Sigmoid colon (tissue), 7 donors: Measurements from ENCODE around the gene DHRS7B. TPM values are rescaled to one million over a fixed set of nuclear protein-coding genes. Genes with fewer than 3 reads are reported as not detected.

Experiments used
- DNase-seq: peaks from one replicate; pipeline ENCODE4 v3.0.0-alpha.2; 2019
- H3K27ac ChIP-seq, 4 donors: fragments of 200-600 bp; sonication (generic); one replicate each; pipeline ENCODE4 v1.5.1; 2016 to 2019; ENCODE audit warnings: mild to moderate bottlenecking in 1 of 4
- H3K27me3 ChIP-seq, 3 donors: fragments of 200-600 bp; sonication (generic); one replicate each; pipeline ENCODE4 v1.5.1; 2019; ENCODE audit warnings: mild to moderate bottlenecking in 1 of 3
- H3K36me3 ChIP-seq, 4 donors: fragments of 200-600 bp; sonication (generic); one replicate each; pipeline ENCODE4 v1.5.1; 2016 to 2019
- H3K4me1 ChIP-seq, 4 donors: fragments of 200-600 bp; sonication (generic); one replicate each; pipeline ENCODE4 v1.5.1; 2017 to 2019
- H3K4me3 ChIP-seq, 4 donors: fragments of 200-600 bp; sonication (generic); one replicate each; pipeline ENCODE4 v1.5.1; 2017 to 2019; ENCODE audit warnings: mild to moderate bottlenecking in 2 of 4, moderate library complexity in 1 of 4
- H3K9me3 ChIP-seq, 4 donors: fragments of 200-600 bp in 3 of 4; sonication (generic) in 3 of 4; one replicate each; pipeline versions ENCODE4 v1.5.1 to v1.6.1; 2013 to 2019
- EP300 ChIP-seq, 4 donors: sonication (generic); formaldehyde crosslinking; IDR thresholded peaks; one replicate each; pipeline ENCODE4 v1.6.1; 2017; ENCODE audit warnings: antibody characterized with exemption in 4 of 4
- POLR2A ChIP-seq, 2 donors: fragments of 450-650 bp; IDR thresholded peaks; one replicate each; pipeline ENCODE4 v1.6.1; 2016; ENCODE audit warnings: antibody characterized with exemption in 2 of 2, mild to moderate bottlenecking in 2 of 2, moderate library complexity in 2 of 2
- POLR2AphosphoS5 ChIP-seq, 4 donors: sonication (generic); formaldehyde crosslinking; IDR thresholded peaks; one replicate each; pipeline ENCODE4 v1.6.1; 2017; ENCODE audit warnings: antibody characterized with exemption in 4 of 4
- WGBS, 2 donors: extraction: QIAGEN DNeasy Blood & Tissue Kit; methylation state at CpG; one replicate each; pipeline ENCODE4 v1.1.7; 2013; 5-methylcytosine and 5-hydroxymethylcytosine counted together
- intact Hi-C: fragments of 100-400 bp; cut with DNase I; formaldehyde crosslinking; loops from one replicate; pipeline ENCODE4 v1.15.1; 2023
- polyA plus RNA-seq, 3 donors: library from polyadenylated mRNA; stranded (reverse); fragments of 200-250 nt; gene quantifications; one replicate each; pipeline ENCODE4 v1.2.3, GENCODE V29; 2013
- total RNA-seq, 4 donors: library from RNA; depleted of rRNA; stranded (reverse); fragments of >200 nt; gene quantifications; one replicate each; pipeline ENCODE4 v1.1.0, GENCODE V29; 2016
- TF ChIP-seq, protein P1 (sequence below), 4 experiments: fragments of 450-650 bp in 3 of 4; fragments of 200-600 bp in 1 of 4; IDR thresholded peaks; one replicate each; pipeline ENCODE4 v1.5.1; 2016 to 2019; ENCODE audit warnings: antibody characterized with exemption in 4 of 4, mild to moderate bottlenecking in 3 of 4, moderate library complexity in 2 of 4
- donor health status: healthy with polysubstance abuse.
- donor health status: Bipolar disorder and iron deficiency.
- donor health status: healthy.

Gene DHRS7B
- total and polyA plus RNA-seq, 7 donors = 8.3 to 31.9 (median 23.2) TPM

DNA sequence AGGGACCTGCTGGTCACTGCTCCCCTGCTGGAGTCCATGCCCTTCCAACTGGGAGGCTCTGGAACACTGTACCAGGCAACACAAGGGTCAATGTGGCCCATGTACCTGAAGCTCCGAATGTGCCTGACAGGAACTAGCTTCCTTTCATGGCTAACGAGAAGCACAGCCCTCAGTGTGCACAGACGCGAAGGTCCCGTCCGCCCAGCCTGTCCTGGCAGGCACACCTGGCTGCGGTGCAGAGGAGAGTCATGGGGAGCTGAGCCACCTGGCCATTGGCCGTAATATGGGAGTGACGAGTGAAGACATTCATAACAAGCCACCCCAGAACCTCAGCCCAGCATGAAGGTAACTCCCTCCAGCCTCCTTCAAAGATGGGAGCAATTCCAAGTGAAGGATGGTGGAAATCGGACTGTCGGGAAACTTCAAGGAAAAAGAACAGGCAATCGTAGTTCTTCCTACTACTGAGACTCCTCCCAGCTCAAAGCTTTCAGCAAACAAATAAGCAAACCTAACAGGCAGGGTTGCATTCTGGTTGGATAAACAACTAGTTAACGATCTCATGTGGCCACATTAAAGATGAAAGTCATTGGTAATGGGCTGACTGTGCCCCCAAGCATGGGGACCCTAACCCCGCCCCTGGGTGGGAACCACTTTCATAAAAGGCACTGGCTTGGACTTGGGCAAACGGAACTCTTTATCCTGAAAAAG is 74.0 kb downstream of the DHRS7B start:
- H3K4me3 ChIP-seq = no peak overlapping the region
- H3K36me3 ChIP-seq = peaks cover 5 to 23% (median 18%) of the 10 kb centered on the region in 4 donors
- peaks cover 0 to 59% (median 43%) of the 10 kb centered on the region in 4 donors for H3K4me1 ChIP-seq
- no peaks in the 10 kb centered on the region for H3K9me3 ChIP-seq
- DNase-seq = no peak
- TF ChIP-seq, protein P1, sequence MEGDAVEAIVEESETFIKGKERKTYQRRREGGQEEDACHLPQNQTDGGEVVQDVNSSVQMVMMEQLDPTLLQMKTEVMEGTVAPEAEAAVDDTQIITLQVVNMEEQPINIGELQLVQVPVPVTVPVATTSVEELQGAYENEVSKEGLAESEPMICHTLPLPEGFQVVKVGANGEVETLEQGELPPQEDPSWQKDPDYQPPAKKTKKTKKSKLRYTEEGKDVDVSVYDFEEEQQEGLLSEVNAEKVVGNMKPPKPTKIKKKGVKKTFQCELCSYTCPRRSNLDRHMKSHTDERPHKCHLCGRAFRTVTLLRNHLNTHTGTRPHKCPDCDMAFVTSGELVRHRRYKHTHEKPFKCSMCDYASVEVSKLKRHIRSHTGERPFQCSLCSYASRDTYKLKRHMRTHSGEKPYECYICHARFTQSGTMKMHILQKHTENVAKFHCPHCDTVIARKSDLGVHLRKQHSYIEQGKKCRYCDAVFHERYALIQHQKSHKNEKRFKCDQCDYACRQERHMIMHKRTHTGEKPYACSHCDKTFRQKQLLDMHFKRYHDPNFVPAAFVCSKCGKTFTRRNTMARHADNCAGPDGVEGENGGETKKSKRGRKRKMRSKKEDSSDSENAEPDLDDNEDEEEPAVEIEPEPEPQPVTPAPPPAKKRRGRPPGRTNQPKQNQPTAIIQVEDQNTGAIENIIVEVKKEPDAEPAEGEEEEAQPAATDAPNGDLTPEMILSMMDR (IDR thresholded peaks at IDR 0.05) = no peak
- no peak for TF ChIP-seq POLR2AphosphoS5 (IDR thresholded peaks at IDR 0.05)
- no peak for TF ChIP-seq POLR2A (IDR thresholded peaks at IDR 0.05)
- no peak for TF ChIP-seq EP300 (IDR thresholded peaks at IDR 0.05)
- H3K27ac ChIP-seq = no peak overlapping the region
- WGBS, 2 donors = 81 to 87% methylated on average over 15 of the region's 15 CpGs
- H3K27me3 ChIP-seq = no peaks in the 10 kb centered on the region
- intact Hi-C loops = no loop called here

DNA sequence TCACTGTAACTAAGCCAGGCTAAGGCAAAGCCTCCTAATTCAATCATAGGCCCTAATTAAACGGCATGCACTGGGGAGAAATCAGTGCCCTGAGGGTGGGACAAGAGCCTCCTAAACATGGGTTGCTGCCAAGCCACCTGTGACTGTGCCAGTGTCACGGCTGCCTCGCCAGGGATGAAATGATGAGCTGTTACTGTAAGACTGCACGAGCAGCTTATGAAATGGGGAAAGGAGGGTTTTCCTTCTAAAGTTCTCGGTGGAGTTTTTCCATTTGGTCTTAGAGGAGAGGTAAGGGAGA is 74.5 kb downstream of the DHRS7B start:
- Histone ChIP-seq H3K36me3 (peaks cover 5 to 23% (median 18%) of the 10 kb centered on the region in 4 donors), H3K4me1 (peaks cover 0 to 59% (median 43%) of the 10 kb centered on the region in 4 donors), H3K4me3 (no peak overlapping the region), H3K27me3 (no peaks in the 10 kb centered on the region), H3K9me3 (no peaks in the 10 kb centered on the region), H3K27ac (no peak overlapping the region)
- 57 to 64% methylated on average over 5 of the region's 5 CpGs for WGBS, 2 donors
- TF ChIP-seq, protein P1 (IDR thresholded peaks at IDR 0.05) = no peak
- TF ChIP-seq POLR2A (IDR thresholded peaks at IDR 0.05) = no peak
- TF ChIP-seq EP300 (IDR thresholded peaks at IDR 0.05) = no peak
- no peak for TF ChIP-seq POLR2AphosphoS5 (IDR thresholded peaks at IDR 0.05)
- intact Hi-C loops = no loop called here
- DNase-seq = no peak

DNA sequence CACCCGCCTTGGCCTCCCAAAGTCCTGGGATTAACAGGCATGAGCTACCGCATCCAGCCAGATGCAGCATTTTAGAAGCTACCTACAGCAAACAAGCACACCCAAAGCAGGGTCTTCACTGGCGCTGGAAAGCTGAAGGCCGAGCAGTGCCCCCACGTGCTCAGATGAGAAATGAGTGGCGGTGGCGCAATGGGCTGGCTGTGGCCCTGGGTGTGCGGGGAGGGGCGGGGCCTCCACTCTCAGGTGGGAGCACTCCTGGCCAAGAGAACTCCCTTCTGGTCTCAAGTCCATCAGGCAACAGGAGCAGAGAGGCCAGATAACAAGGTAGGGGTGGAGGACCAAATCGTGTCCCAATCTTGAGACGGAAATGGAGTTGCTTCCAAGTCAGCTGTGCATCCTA is 75.1 kb downstream of the DHRS7B start:
- no peak for TF ChIP-seq EP300 (IDR thresholded peaks at IDR 0.05)
- TF ChIP-seq POLR2AphosphoS5 (IDR thresholded peaks at IDR 0.05) = no peak
- TF ChIP-seq, protein P1 (IDR thresholded peaks at IDR 0.05) = no peak
- TF ChIP-seq POLR2A (IDR thresholded peaks at IDR 0.05) = no peak
- Histone ChIP-seq H3K27ac (no peak overlapping the region), H3K4me1 (peaks cover 0 to 59% (median 43%) of the 10 kb centered on the region in 4 donors), H3K4me3 (no peak overlapping the region), H3K36me3 (peaks cover 5 to 18% (median 16%) of the 10 kb centered on the region in 4 donors), H3K27me3 (no peaks in the 10 kb centered on the region), H3K9me3 (no peaks in the 10 kb centered on the region)
- 94 to 96% methylated on average over 11 of the region's 11 CpGs for WGBS, 2 donors
- DNase-seq = no peak
- intact Hi-C loops = no loop called here

DNA sequence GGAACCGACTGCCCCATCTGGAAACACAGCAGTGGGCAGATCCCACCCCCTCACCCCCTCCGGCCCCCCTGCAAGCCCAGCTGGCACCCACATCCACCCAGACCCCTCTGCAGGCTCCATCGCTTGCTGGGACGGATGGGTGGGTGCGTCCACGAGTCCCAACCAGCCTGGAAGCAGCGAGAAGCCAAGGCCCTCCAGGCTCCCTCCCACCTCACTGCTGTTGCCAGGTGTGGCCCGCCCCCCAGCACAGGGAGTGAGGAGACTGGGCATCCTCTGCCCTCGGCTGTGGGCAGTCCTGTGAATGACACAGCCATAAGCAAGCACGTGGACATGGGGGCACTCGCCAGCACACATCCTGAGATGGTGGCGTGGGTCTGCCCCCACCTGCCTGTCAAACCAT is 75.7 kb downstream of the DHRS7B start:
- Histone ChIP-seq H3K27ac (no peak overlapping the region), H3K36me3 (peaks cover 3 to 18% (median 12%) of the 10 kb centered on the region in 4 donors), H3K9me3 (no peaks in the 10 kb centered on the region), H3K27me3 (no peaks in the 10 kb centered on the region), H3K4me1 (peaks cover 0 to 59% (median 43%) of the 10 kb centered on the region in 4 donors), H3K4me3 (no peak overlapping the region)
- intact Hi-C loops = no loop called here
- 92% methylated on average over 12 of the region's 12 CpGs for WGBS, 2 donors
- TF ChIP-seq, protein P1 (IDR thresholded peaks at IDR 0.05) = no peak
- TF ChIP-seq POLR2A (IDR thresholded peaks at IDR 0.05) (no peak), EP300 (IDR thresholded peaks at IDR 0.05) (no peak), POLR2AphosphoS5 (IDR thresholded peaks at IDR 0.05) (no peak)
- DNase-seq = no peak

DNA sequence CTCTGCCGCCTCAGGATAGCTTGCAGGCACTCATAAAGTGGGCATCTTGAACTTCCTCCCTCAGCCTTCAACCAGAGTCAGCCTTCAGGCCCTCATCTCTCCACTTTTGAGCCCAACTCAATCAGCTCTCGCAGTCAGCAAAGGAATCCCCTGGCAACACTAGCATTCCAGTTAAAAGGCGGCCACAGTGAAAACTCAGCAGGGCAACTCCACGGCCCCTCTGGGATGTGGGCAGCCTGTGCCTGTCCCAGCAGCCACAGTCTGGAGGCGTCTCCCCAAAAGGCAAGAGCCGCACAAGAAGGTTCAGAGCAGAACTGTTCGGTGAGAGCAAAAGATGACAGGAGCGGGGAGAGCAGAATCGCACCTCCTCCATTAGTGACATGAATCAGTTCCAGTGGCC is 78.2 kb downstream of the DHRS7B start:
- no peak for DNase-seq
- Histone ChIP-seq H3K27me3 (no peaks in the 10 kb centered on the region), H3K27ac (no peak overlapping the region), H3K4me3 (no peak overlapping the region), H3K36me3 (peaks cover 0 to 27% (median 5%) of the 10 kb centered on the region in 4 donors), H3K9me3 (no peaks in the 10 kb centered on the region), H3K4me1 (peaks cover 0 to 68% (median 50%) of the 10 kb centered on the region in 4 donors)
- WGBS, 2 donors = 89 to 91% methylated on average over 9 of the region's 9 CpGs
- TF ChIP-seq EP300 (IDR thresholded peaks at IDR 0.05) = no peak
- intact Hi-C loops = no loop called here
